K562 treated with DMSO at 1 percent for 12 hours (cell line): ENCODE data around the gene LAMA4. TPM values are rescaled to one million over a fixed set of nuclear protein-coding genes. Genes with fewer than 3 reads are reported as not detected.

Experiments
- total RNA-seq: library from RNA; unstranded; fragments of 300-600 nt; gene quantifications from 2 replicates; pipeline ENCODE4 v1.2.3, GENCODE V29; 2022; ENCODE audit not compliant: insufficient read depth

The LAMA4 gene
- not detected in 2 replicates for total RNA-seq

GRCh38 chr6:112253841-112254816 is at the start of gene LAMA4:
TSS of gene LAMA4 (minus strand) at chr6:112254567. CDS start at chr6:112254150, 417 bp downstream.

GRCh38 chr6:112087136-112087911 is 167.0 kb downstream of the LAMA4 start, which contains the start of the genes FAM229B and TUBE1:
TSS of gene FAM229B (plus strand) at chr6:112087591. CDS start at chr6:112099284, 11,693 bp downstream.
TSS of gene TUBE1 (minus strand) at chr6:112087482. CDS start at chr6:112087434, 48 bp downstream.

Other genes with a start within 250 kb of the LAMA4 start
- gene CCN6, start 200.5 kb downstream of the LAMA4 start, total RNA-seq, result not detected in 2 replicates
- gene TUBE1, start 167.1 kb downstream of the LAMA4 start, total RNA-seq, result 5.7 and 13.9 TPM in 2 replicates
- gene FAM229B, start 167.0 kb downstream of the LAMA4 start, total RNA-seq, result 5.4 and 6.9 TPM in 2 replicates
- gene RFPL4B, start 92.8 kb upstream of the LAMA4 start, total RNA-seq, result 26.5 and 40.3 TPM in 2 replicates